Limb (tissue), 2 donors: ENCODE results near the gene KDM4C.

Source experiments
- DNase-seq, 2 donors: peaks; one replicate each; pipeline ENCODE4 v3.0.0-alpha.2; 2016; ENCODE audit errors: extremely low spot score in 2 of 2

KDM4C gene

DNA sequence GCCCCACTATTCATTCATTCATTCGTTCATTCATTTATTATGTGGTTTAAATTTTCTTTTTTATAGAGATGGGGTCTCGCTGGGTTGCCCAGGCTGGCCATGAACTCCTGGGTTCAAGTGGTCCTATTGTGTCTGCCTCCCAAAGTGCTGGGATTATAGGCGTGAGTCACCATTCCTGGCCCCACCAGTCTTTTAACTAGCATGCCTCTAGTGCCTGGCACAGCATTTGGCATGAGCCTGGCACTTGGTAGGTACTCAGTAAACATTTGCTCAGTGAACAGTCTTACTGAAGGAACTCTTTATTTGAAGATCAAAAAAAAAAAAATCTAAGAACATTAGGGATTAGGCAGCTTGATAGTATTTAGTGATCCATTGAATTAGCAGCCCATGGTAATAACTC, 98.1 kb downstream of the KDM4C start:
- no peak for DNase-seq

DNA sequence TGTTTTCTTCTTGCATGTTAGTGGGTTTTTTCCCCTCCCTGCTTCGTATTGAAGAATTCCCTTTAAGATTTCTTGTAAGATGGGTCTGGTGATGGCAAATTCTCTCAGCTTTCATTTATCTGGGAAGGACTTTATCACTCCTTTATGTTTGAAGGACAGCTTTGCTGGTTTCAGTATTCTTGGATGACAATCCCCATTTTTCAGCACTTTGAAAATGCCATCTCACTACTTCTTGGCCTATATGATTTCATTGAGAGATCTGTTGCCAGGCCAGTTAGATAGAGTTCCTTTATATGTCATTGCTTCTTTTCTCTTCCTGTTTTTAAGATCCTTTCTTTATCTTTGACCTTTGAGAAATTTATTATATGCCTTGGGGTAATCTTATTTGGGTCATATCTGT, 106.3 kb downstream of the KDM4C start:
- DNase-seq, result no peak

DNA sequence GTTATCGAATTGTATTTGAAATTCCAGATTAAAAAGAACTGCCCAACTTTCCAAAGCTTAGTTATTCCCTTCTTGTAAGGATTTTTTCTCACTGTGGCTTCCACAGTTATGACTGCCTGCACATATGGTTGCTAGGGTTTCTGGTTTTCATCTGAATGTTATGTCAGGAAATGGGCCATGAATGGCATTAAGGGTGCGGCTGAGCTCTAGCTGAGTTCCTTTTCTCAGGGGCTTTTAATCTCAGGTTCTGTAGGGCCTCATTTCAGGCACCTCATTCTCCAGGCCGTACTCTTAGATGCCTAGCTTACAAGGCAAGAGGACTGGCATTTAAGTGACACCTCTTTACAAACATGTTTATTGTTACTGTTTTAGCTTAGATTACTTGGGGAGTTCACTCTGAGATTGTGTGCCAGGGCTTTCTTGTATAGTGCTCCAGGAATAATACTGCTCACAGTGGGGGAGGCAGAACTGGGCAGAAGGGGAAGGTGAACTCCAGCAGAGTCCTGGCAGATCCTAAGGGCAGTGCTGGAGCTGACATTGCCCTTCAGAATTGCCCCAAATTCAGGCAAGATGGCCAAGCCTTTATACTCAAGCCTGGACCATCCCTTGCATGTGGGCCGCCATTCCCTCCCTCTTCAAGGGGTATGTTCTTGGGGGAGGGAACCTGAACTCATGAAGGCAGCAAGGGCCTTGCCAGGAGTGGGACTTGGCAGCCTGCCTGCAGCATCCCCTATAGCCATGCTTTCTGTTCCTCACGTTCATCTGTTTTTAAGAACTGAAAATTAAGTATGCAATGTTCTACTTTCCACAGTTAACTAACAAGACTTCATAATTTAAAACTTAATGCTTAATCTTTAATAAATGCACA, 111.5 kb downstream of the KDM4C start:
- DNase-seq, result peak; percentile 20 to 47

DNA sequence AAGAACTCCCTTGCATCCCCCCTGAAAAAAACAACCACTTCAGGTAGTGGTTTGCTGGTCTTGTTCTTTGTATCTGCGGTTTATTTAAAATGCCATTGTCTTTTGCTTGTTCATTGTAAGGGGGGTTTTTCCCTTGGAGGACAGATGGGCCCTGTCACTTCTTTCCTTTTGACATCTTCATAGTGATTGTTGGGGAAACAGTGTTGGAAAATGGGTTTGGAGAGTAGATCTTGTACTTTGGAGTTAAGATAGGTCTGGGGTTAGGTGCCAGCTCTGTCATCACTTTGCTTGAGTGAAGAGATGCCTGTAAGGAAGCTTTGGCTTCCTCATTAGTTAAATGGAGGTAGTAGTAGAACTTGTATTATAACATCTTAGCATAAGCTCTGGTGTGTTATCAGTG, 112.4 kb downstream of the KDM4C start:
- no peak for DNase-seq

DNA sequence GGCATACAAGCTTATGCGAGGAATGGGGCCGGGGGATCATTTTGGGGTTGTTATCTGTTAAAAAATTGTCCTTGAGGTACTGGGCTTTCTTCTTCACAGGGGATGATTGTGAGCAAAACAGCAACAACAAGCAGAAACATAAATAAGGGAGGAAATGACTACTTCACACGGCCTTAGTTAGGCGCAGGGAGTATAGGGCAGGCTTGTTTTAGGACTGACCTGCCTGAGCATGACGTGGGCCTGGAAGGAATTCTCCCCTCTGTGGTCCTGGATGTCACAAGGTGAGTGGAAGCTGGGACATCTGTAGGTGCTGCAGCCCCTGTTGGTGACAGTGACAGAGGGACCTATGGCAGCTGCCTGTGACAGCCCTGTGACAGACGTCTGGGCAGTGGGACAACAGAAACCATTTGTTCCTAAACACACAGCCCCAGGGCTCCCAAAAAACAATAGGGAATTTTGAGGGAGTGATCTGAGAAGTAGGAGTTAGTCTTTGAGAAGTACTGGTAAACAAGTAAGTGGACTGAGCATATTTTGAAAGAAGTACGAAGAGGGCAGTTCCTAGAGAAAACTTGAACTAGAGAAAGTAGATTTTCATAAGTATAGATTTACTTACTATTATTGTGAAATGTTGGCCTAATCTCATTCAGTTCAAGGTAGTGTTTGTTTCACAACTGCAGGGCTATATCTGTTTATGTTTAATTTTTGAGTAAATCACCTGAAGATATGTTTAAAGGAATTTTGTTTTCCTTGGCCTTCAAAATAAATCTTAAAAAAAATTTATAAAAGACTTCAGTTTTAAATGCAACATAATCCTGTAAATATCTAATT, 113.1 kb downstream of the KDM4C start:
- DNase-seq, result no peak

DNA sequence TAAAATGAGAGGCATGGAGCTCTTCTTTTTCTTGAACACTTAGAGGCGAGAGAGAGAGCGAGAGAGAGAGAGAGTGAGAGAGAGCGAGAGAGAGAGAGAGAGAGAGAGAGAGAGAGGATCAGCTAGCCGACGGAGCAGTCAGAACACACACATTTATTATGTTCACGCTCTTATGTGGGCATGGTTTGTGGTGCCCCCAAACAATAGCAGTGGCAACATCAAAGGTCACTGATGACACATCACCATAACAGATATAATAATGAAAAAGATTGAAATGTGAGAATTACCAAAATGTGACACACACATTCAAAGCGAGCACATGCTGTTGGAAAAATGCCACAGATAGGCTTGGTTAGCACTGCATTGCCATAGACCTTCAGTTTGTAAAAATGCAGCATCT, 116.1 kb downstream of the KDM4C start:
- DNase-seq, result no peak

DNA sequence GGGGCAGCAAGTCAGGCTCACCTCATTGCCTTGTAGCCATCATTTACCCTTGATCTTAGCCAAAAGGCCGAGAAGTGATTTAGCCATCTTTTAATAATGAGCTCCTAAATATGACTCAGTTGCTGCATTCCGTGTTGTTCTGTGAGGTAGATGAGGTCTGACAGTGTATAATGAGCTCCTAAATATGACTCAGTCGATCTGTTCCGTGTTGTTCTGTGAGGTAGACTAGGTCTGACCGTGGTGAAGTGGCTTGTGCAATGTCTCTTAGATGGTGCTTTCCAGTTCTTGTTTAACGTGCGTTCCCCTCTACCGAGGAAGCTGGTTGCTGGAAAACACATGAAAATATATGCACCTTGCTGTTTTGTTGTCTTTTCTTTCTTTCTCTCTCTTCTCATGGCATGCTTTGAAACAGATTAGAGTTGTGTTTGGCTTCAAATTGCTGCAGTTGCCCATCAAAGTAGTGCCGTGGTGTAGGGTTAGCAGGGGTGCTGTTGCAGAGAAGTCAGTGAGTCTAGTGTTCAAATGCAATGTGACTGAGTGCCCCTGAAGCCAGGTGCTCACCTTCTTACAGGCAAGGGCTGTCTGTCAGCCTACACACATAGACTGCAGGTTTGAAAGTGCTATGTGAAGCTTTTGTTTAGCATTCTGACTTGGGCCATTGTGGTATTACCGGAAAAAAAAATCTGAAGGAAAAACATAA, 118.6 kb downstream of the KDM4C start:
- no peak for DNase-seq

DNA sequence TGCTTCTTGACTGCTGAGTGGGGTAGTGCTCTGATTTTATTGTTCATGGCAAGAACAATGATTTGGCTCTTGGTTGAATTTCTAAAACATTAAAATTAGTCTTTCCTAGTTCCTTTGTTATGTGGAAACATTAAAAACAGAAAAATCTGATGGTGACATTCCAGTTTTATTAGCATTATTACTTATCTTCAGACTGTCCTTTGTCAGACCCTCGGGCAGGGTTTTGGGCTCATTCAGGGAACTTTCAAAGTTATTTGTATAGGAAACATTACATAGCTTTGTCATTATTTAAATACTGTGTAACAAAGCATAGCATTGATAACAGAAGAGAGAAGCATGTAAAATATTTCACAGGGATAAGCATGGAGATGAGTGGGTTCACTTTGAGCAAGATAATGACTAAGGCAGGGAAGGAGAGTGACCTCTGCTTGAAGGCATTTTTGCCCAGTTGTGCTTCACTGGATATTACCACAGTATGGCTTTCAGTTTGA, 119.9 kb downstream of the KDM4C start:
- DNase-seq, result no peak

DNA sequence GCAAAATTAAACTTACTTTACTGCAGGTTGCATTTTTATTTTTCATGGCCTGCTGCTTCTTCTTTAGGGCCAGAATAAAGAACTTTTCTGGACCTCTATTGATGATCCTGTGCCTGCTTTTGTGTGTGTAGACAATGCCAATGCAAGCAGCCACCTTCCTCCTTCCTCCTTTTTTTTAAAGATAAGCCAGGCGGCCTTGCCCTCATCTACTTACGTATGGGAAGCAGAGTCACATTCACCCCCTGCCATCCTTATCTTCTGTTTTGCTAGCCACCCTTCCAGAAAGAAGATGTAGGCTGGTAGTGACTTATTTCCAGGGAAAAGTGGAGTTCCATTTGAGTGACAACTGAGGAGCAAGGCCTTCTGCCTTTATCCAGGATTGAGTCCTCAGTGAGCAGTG, 122.9 kb downstream of the KDM4C start:
- no peak for DNase-seq

DNA sequence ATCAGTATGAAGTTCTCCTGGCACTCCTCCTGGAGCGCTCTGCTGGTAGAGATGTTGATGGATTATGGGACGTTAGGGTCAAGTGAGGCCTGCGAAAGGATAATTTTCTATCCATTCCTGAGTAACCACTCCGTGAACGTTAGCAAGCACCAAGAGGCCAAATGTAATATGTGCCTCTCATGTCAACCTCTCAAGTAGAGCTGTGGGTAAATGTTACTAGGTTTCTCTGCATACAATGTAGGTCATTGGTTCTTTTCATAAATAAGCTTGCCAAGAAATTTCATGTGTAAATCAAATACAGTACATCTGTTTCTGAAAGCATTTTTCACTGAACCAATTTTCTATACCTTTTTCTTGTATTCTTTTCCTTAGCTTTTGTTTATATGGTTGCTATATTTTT, 126.3 kb downstream of the KDM4C start:
- DNase-seq, result no peak

DNA sequence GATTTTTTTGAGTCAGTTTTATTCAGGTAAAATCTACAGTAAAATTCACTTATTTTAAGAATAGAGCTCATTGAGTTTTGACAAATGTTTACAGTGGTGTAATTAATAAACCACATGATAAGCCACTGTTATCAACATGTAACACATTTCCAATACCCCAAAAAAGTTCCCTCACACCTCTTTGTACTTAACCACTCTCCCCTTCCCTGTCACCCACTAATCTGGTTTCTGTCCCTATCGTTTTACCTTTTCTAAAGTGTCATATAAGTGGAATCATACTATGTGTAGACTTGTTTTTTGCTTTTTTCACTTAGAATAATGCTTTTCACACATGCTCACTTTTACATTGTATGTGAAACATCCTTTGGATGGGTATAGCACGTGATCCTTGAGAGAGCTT, 127.2 kb downstream of the KDM4C start:
- DNase-seq, result no peak

DNA sequence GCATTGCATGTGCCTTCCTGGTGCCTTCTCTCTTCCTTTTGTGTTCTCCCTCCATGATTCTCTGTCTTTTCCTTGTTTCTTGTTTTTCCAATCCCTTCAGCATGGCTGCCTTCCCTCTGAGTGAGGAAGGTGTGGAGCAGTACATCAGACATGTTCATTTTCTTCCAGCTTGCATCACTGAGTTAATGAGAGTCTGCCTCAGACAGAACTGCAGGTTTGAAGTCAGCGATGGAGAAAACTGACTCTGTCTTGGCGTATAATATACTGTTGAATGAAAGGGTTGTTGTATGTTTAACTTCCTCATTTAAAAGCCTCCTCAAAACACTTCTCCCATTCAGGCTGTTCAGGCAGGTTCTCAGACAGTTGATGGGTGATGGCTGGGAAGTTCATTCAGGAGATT, 129.3 kb downstream of the KDM4C start:
- DNase-seq, result no peak

DNA sequence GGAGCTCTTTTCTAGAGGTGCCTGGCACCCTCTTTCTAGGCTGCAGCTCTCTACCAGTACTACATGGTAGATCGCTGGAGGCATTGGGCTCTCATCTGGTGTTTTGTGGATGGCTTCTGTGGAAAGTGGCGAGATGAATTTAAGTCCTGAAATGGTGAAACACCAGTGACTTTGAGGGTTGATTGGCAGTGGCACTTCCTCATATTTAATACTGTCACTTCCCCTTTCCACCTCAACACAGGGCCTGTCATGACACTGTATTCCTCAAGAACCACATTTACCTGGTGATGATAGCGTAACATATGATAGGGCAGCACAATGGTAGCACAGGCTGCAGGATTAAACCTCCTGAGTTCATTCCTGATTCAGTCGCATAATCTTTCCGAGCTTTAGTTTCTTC, 132.1 kb downstream of the KDM4C start:
- DNase-seq, result no peak

DNA sequence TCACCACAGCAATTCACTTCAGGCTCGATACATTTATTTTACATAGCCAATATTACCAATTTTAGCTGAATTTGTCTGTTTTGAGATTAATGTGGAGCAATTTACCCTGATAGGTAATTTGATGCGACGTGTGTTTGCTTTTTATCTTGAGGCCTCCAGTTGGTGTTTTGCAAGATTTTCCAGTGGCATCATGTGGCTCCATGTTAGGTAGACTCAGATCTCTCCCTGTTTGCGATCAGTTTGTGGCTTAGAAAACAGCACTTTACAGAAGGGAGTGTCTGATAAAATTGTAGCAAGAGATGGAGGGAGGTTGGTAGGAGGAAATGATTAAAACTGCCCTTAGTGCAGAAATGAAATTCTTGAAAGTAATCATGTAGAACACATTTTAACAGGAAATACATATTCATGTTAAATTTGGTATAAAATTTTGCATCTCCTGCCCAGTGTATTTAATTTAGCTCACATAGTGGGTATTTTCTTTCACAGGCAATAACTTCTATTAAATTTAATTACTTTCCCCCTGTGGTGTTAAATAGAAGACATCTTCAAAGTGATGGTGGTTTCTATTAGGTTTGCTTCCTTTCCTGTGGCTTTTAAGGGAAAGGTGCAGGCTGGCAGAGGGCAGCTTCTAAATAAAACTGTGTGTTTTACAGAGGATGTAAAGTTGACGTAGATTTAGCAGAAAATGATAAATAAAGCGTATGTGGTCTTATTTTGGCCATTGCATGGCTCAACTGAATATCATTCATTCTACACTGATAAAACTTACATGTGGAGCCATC, 135.8 kb downstream of the KDM4C start:
- DNase-seq, result no peak

DNA sequence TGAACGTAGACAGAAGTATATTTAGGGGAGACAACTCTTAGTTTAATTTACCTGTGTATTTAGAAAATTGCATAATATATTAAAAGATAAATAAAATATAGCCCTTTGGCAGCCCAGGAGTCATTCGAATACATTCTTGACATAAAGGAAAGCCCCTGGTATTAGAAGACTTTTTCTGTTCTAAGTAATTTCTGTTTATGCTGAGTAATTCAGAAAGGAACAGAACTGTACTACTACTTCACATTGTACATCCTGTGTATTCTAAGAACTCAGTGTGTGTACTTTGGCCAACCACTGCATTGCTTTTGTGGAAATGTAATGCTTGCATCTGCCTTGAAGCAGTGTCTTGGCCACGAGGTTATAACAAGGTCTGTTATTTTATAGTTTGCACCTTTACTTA, 136.4 kb downstream of the KDM4C start:
- DNase-seq, result no peak

DNA sequence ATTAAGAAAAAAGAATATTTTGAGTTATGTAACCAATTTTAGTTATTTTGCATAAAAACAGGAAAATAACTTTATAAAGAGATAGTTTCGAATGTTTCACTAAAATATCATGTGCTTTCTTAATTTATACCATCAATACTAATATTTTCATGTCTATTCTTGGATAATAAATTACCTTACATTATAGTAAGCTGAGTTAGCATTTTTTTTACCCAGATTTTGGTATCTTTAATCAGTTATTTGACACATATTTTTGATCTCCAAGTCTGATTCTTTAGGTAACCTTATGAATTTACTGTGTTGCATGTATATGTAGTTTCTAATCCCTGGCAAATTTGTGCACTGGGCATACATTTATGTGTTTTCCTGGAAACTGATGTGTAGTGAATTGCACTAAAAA, 138.0 kb downstream of the KDM4C start:
- DNase-seq, result no peak

DNA sequence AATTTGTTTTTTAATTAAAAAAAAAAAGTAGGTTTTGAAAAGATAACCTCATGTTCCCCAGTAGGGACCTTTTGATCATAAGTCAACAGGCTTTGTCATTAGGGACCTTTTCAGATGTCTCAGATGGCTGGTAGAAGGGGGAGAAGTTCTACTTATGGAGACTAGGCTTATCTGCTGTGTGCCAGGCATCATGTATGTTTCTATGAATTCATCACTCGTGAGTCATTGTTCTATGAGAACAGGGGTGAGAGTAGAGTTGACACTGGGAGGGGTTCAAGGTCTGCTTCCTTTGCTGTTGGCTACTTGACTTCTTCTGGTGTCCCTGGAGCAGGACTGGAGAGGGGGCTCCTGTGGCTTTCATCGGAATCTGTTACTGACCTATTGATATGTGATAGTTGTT, 138.8 kb downstream of the KDM4C start:
- no peak for DNase-seq

DNA sequence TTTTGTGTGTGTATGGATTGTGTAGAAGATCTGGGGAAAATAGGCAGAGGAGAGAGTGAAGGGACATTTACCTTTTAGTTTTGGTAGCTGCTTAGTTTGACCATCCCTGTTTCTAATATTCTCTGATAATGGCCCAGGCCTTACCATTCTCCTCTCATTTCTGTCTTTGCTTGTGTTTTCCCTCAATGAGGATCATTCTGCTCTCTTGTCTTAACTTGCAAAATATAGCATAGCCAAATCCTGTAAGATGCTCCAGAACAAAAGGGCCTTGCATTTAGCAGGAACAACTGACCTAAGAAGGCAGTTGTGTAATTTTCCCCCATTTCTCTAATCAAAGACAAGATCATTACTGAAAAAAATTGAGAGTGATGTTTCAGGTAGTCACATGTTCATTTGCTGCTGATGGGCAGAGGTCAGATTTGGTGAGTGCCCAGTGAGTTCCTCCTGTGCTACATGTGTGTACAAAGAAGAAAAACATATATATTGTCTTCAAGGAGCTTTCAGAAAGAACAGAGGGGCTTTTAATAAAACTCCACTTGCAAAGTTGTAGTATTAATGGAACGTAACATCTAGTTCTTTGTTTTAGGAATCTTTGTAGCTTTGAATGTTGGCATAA, 139.5 kb downstream of the KDM4C start:
- no peak for DNase-seq

DNA sequence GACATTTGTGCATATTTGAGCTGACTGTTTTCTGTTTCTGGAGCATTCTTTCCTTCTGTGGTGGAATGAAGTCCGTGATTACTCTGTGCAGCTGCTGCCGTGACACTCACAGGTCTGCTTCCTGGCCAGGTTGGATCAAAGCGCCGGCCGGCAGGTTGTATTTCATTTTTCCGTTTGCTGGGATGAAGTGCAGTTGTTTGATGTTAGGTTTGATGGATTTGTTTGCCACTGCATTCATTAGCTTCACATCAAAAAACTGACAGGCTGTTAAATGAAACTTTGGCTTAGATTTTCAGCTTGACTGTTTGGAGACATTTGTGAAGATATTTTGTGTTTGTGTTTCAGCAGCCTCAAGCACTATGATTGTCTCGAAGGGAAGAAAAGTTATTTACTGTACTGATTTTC, 140.1 kb downstream of the KDM4C start:
- DNase-seq, result peak in 1 of 2 donors; percentile 24

DNA sequence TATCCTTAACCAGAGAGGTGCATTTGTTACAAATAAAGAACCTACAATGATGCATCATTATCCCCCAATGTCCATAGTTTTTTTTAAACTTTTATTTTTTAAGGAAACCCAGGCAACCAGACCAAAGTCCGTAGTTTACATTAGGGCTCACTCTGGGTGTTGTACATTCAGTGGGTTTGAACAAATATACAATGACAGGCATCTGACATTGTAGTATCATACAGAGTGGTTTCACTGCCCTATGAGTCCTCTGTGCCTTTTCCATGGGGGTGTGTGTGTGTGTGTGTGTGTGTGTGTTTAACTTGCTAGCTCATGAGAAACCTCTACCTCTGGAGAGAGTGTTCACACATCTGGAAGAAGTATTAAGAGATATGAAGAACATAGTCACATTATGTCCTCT, 141.5 kb downstream of the KDM4C start:
- DNase-seq, result no peak

DNA sequence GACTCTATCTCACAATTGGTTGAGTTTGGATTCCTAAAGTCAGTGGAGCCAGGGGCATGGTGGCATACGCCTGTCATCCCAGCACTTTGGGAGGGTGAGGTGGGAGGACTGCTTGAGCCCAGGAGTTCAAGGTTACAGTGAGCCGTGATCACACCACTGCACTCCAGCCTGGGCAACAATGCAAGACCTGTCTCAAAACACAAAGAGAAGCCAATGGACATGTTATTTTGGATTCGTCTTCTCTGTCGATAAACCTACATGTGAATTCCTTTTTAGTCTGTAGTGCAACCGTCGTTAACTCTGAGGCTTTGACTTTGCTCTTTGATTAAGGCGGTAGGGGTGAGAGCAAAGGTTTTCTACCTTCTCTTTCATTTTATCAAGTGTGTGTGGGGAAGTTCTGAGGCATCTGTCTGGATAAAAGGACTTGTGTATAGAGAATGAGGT, 142.7 kb downstream of the KDM4C start:
- DNase-seq, result no peak
